GM23338 (cell line): ENCODE data around the gene TBL3.

Experiments
- CREB1 ChIP-seq: fragments of 250-450 bp; sonication (Bioruptor Pico); IDR thresholded peaks from 2 replicates; pipeline ENCODE4 v1.5.0; 2020; ENCODE audit warnings: low read depth, mild to moderate bottlenecking, moderate library complexity
- EZH2 ChIP-seq: fragments of 200-600 bp; sonication (generic); IDR thresholded peaks from one replicate; pipeline ENCODE4 v1.8.0; 2017; ENCODE audit warnings: antibody characterized with exemption, mild to moderate bottlenecking, low read depth; ENCODE audit not compliant: unreplicated experiment
- EZH2phosphoT487 ChIP-seq: fragments of 200-600 bp; sonication (generic); IDR thresholded peaks from one replicate; pipeline ENCODE4 v1.8.1; 2018; ENCODE audit warnings: antibody characterized with exemption; ENCODE audit not compliant: unreplicated experiment
- POLR2AphosphoS5 ChIP-seq: IDR thresholded peaks from 2 replicates; pipeline ENCODE4 v1.6.1; 2016; ENCODE audit warnings: antibody characterized with exemption, low read depth
- ZNF331 ChIP-seq: fragments of 250-450 bp; sonication (Bioruptor Pico); IDR thresholded peaks from 2 replicates; pipeline ENCODE4 v1.5.0; 2020; ENCODE audit warnings: low read depth, mild to moderate bottlenecking, moderate library complexity
- TF ChIP-seq, protein P1 (sequence below), 2 experiments: fragments of 200-600 bp in 1 of 2; sonication (generic) in 1 of 2; conservative IDR thresholded peaks; 2 replicates each; pipeline versions ENCODE4 v1.5.1 to v1.6.1; 2016 to 2017; ENCODE audit warnings: antibody characterized with exemption in 2 of 2, low read depth in 2 of 2, mild to moderate bottlenecking in 2 of 2, moderate library complexity in 1 of 2
- TF ChIP-seq, protein P2 (sequence below): IDR thresholded peaks from one replicate; pipeline ENCODE4 v1.6.1; 2018; ENCODE audit warnings: antibody characterized with exemption; ENCODE audit not compliant: unreplicated experiment
- TF ChIP-seq, protein P3 (sequence below): IDR thresholded peaks from 2 replicates; pipeline ENCODE4 v1.6.1; 2016; ENCODE audit warnings: antibody characterized with exemption

DNA sequence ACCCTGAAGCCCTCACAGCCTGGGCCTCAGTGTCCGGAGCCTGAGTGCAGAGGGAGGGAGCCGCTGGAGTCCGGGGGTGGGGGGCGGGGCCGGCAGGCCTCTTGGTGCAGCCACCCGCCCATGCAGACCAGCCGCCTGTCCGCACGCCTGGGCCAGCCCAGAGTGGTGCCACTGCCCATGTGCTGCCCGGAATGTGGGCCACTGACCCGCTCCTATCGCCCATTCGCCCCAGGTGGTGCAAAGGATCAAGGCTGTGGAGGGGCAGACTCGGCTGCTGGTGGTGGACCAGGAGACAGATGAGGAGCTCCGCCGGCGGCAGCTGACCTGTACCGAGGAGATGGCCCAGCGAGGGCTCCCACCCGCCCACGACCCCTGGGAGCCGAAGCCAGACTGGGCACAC is 57.5 kb downstream of the TBL3 start:
- no peak for TF ChIP-seq CREB1 (CRISPR knock-in tag)
- TF ChIP-seq, protein P1, sequence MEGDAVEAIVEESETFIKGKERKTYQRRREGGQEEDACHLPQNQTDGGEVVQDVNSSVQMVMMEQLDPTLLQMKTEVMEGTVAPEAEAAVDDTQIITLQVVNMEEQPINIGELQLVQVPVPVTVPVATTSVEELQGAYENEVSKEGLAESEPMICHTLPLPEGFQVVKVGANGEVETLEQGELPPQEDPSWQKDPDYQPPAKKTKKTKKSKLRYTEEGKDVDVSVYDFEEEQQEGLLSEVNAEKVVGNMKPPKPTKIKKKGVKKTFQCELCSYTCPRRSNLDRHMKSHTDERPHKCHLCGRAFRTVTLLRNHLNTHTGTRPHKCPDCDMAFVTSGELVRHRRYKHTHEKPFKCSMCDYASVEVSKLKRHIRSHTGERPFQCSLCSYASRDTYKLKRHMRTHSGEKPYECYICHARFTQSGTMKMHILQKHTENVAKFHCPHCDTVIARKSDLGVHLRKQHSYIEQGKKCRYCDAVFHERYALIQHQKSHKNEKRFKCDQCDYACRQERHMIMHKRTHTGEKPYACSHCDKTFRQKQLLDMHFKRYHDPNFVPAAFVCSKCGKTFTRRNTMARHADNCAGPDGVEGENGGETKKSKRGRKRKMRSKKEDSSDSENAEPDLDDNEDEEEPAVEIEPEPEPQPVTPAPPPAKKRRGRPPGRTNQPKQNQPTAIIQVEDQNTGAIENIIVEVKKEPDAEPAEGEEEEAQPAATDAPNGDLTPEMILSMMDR (conservative IDR thresholded peaks at IDR 0.05; ENCODE audit: low read depth in 2 of 2) = no peak
- no peak for TF ChIP-seq ZNF331 (CRISPR knock-in tag)
- no peak for TF ChIP-seq EZH2
- no peak for TF ChIP-seq EZH2phosphoT487
- TF ChIP-seq POLR2AphosphoS5 = no peak
- TF ChIP-seq, protein P2, sequence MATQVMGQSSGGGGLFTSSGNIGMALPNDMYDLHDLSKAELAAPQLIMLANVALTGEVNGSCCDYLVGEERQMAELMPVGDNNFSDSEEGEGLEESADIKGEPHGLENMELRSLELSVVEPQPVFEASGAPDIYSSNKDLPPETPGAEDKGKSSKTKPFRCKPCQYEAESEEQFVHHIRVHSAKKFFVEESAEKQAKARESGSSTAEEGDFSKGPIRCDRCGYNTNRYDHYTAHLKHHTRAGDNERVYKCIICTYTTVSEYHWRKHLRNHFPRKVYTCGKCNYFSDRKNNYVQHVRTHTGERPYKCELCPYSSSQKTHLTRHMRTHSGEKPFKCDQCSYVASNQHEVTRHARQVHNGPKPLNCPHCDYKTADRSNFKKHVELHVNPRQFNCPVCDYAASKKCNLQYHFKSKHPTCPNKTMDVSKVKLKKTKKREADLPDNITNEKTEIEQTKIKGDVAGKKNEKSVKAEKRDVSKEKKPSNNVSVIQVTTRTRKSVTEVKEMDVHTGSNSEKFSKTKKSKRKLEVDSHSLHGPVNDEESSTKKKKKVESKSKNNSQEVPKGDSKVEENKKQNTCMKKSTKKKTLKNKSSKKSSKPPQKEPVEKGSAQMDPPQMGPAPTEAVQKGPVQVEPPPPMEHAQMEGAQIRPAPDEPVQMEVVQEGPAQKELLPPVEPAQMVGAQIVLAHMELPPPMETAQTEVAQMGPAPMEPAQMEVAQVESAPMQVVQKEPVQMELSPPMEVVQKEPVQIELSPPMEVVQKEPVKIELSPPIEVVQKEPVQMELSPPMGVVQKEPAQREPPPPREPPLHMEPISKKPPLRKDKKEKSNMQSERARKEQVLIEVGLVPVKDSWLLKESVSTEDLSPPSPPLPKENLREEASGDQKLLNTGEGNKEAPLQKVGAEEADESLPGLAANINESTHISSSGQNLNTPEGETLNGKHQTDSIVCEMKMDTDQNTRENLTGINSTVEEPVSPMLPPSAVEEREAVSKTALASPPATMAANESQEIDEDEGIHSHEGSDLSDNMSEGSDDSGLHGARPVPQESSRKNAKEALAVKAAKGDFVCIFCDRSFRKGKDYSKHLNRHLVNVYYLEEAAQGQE = no peak
- TF ChIP-seq, protein P3, sequence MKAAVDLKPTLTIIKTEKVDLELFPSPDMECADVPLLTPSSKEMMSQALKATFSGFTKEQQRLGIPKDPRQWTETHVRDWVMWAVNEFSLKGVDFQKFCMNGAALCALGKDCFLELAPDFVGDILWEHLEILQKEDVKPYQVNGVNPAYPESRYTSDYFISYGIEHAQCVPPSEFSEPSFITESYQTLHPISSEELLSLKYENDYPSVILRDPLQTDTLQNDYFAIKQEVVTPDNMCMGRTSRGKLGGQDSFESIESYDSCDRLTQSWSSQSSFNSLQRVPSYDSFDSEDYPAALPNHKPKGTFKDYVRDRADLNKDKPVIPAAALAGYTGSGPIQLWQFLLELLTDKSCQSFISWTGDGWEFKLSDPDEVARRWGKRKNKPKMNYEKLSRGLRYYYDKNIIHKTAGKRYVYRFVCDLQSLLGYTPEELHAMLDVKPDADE = no peak
